ENCODE measurements around the gene SSH3.

Gene SSH3

DNA sequence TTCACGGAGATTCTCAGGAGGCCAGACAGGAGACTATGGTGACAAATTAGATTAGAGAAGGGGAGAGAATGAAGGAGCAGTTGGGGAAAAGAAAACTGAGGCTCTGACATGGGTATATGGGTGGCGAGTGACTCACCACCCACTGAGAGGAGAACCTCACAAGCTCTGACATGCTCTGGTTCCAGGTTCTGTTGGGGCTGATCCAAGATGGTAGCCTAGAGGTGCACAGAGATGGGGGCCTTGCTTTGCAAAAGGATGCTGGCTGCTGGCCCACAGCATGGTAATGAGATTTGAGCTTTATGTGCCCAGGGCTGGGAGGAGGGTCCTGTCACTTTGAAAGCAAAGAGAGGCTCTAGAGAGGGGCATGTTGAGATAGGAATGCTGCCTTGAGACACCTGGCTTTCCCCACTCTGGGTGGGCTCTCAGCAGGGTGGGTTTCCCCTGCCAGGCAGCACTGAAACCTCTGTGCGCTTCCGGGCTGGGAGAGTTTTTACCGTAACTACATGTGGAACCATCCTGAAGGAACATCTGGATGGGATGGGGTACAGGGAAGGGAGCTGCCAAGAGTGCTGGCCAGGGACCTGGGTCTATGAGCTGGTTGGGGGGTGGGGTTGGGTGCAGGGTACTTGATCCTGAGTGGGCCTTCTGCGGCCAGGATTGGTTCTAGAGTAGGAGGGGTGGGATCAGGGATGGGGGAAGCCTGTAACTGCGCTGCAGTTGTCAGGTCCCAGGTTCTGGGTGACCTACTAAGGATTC lies 38.3 kb upstream of the SSH3 start:
- DNase-seq = peak; percentile 35
- peaks cover 75% of the 10 kb centered on the region for H3K4me1 Mint-ChIP-seq
- H3K27me3 Mint-ChIP-seq = peaks cover 2% of the 10 kb centered on the region
- peaks cover 28% of the 10 kb centered on the region for H3K36me3 Mint-ChIP-seq (ENCODE audit: low read depth)
- H3K27ac Mint-ChIP-seq = peak overlapping the region; percentile 80
- H3K4me3 Mint-ChIP-seq = peak overlapping the region; percentile 77
- peak; percentile 16 for ATAC-seq
- H3K9me3 Mint-ChIP-seq = no peaks in the 10 kb centered on the region

DNA sequence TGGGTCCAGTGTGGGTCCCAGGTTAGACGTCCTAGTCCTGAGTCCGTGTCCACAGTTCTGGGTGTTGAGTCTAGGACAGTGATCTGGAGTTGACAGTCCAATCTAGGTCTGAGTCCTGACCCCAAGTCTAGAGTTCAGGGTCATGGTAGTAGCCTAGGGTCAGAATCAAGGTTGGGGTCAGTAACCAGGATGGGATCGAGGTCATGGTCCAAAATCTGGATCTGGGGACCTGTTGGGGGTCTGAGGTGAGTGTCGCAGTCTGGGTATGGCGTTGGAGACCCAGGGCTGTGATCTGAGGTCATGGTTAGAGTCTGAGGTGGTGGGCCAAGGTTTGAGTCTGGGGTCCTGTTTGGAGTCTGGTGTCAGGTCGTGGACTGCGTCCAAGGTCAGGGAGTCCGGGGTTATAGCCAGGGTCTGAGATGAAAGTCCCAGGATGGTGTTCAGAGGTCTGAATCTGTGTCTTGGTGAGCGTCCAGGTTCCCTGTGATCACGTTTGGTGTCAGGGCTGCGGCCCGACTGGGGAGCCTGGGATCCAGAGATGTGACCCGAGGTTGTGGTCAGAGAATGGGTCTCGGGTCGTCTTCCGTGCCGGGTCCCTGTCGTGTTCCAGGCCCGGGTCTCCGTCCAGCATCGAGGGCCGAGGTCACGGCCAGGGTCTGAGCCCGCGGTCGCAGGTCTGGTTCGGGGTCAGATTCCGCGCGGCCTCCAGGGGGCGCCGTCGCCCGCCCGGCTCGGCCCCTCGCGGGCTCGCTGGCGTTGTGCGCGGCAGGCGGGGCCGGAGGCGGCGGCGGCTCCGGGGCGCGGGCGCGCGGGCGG lies 37.5 kb upstream of the SSH3 start:
- peak; percentile 88 for DNase-seq
- H3K4me3 Mint-ChIP-seq = peak overlapping the region; percentile 77

DNA sequence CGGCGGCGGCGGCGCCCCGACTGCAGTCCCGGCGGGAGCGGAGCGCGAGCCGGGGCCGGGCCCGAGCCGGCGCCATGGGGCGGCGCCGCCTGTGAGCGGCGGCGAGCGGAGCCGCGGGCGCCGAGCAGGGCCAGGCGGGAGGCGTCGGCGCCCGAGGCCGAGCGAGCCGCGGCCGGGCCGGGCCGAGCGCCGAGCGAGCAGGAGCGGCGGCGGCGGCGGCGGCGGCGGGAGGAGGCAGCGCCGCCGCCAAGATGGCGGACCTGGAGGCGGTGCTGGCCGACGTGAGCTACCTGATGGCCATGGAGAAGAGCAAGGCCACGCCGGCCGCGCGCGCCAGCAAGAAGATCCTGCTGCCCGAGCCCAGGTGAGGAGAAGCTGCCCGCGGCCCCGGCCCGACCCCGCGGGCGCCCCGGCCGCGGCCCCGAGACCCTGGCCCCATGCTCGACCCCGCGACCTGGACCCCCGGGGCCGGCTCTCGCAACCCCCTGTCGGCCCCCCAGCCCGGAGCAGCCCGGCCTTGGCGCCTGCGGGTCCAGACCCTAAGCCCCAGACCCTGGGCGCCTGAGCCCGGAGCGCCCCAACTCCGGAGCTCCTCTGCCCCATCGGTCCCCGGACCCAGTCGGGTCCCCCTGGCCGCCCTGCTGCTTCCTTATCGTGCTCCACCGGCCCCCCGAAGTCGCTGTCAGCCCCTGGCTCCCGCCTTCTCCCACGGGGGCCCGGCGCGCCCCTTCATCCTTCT lies 36.7 kb upstream of the SSH3 start, which contains the start of gene GRK2:
Gene GRK2, plus strand, starts transcription at position 25 of the 739 bp plus-strand sequence. Its CDS starts 227 bp downstream, at position 252.
- no peaks in the 10 kb centered on the region for H3K9me3 Mint-ChIP-seq
- peaks cover 85% of the 10 kb centered on the region for H3K4me1 Mint-ChIP-seq
- H3K36me3 Mint-ChIP-seq (ENCODE audit: low read depth) = peaks cover 42% of the 10 kb centered on the region
- ATAC-seq (no peak), DNase-seq (no peak)
- peak within 1 kb of the TSS; percentile 100 for H3K27ac Mint-ChIP-seq
- H3K27me3 Mint-ChIP-seq = peaks cover 2% of the 10 kb centered on the region
- H3K4me3 Mint-ChIP-seq = peak within 1 kb of the TSS; percentile 95

More for the DNA sequence above, 37.5 kb upstream of the SSH3 start:
- peaks cover 81% of the 10 kb centered on the region for H3K4me1 Mint-ChIP-seq
- peak overlapping the region; percentile 83 for H3K27ac Mint-ChIP-seq
- H3K9me3 Mint-ChIP-seq = no peaks in the 10 kb centered on the region
- ATAC-seq = peak; percentile 21
- peaks cover 2% of the 10 kb centered on the region for H3K27me3 Mint-ChIP-seq
- H3K36me3 Mint-ChIP-seq (ENCODE audit: low read depth) = peaks cover 36% of the 10 kb centered on the region

DNA sequence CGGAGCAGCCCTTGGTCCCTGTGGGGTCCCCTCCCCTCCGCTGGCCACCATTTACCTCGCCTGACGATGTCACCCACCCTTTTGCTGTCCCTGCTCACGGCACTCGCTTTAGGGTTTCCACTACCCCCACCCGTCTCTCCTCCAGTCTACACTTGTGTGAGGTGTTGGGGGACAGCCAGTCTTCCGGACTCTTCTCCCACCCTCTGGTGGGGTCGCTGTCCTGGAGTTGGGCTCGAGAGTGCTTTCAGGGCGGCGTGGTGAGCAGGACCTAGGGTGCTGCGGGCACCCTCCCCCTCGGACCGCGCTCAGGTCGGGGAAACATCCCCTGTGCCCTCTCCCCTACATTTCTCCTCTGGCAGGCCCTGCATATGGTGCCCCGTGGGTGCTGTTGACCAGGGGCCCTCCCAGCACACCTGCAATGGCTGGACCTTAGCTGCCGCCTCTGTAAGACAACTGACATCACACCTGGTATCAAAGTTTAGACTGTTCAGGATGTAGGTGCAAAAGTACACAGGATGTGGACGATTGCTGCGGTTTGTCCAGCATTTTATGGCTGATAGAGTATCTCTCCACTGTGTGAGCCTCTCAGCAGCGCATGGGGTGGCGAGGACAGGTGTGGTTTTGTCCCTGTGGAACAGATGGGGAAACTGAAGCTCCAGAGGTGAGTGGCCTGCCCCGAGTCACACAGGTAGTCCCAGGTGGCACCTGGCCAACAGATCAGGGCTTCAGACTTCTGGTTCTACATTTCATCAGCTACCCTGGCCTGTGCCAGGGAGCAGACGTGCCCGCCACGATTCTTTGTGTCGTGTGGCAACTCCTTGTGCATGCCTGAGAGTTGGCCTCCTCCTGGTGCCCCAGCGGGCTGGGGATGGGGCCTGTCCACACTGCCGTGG lies 35.9 kb upstream of the SSH3 start:
- Mint-ChIP-seq H3K27ac (peak overlapping the region; percentile 100), H3K27me3 (peaks cover 2% of the 10 kb centered on the region), H3K9me3 (no peaks in the 10 kb centered on the region), H3K4me3 (peak overlapping the region; percentile 95), H3K4me1 (peaks cover 86% of the 10 kb centered on the region), H3K36me3 (ENCODE audit: low read depth) (peaks cover 43% of the 10 kb centered on the region)
- no peak for ATAC-seq
- DNase-seq = no peak

DNA sequence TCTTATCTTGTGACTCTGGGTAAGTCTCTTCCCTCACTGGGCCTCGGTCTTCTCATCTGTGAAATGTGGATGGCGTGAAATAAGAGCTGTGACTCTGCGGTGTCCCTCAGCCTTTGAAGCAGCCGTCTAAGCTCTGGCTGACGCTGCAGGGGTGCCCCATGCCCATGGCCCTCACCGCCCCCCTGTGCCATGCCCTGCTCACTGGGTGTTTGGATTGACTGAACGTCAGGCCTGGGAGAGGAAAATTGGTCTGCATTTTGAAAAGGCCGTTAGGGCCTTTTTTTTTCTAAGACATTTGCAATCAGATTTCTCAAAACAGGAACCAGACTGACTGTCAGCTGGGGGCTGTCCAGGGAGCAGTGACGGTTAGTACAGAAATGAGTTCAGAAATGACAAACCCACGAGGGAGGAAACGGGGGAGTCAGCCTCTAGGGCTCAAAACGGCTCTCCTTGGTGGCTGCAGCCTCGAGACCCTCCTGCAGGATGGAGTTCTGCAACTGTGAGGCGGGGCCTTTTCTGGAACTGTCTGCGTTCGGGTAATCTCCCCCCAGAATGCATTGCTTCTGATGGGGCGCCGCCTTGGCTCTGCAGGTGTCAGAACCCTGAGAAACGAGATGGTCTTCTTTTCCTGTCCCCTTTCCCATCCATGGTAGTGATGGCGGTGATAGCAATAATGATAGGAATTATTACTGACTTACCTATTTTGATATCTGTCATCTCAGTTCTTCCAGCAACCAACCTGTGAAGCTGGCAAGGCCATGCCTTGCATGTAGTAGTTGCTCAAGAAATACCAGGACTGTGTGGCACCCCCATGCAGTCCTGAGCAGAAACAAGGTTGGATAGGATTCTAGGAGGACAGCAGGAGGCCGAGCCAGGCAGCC lies 35.0 kb upstream of the SSH3 start:
- peak; percentile 75 for DNase-seq
- Mint-ChIP-seq H3K4me1 (peaks cover 86% of the 10 kb centered on the region), H3K9me3 (no peaks in the 10 kb centered on the region), H3K27me3 (no peaks in the 10 kb centered on the region), H3K36me3 (ENCODE audit: low read depth) (peaks cover 48% of the 10 kb centered on the region), H3K4me3 (peak overlapping the region; percentile 95), H3K27ac (peak overlapping the region; percentile 100)
- ATAC-seq = peak; percentile 61

DNA sequence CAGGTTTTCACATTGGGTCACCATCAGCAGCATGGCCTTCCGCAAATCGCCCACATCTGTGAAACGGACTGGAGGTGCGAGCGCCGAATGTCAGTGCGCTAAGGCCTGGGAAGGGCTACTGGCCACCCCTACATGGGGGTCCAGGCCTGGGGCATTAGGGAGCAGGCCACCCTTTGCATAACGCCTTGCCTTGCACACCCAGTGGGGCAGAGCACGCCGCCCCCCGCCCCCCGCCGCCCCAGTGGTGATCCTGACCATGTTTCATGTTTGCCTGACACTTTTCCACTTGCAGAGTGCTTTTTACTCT lies 34.4 kb upstream of the SSH3 start:
- Mint-ChIP-seq H3K27me3 (no peaks in the 10 kb centered on the region), H3K9me3 (no peaks in the 10 kb centered on the region), H3K4me3 (peak overlapping the region; percentile 95), H3K4me1 (peaks cover 86% of the 10 kb centered on the region), H3K36me3 (ENCODE audit: low read depth) (peaks cover 50% of the 10 kb centered on the region), H3K27ac (peak overlapping the region; percentile 100)
- DNase-seq (no peak), ATAC-seq (no peak)

DNA sequence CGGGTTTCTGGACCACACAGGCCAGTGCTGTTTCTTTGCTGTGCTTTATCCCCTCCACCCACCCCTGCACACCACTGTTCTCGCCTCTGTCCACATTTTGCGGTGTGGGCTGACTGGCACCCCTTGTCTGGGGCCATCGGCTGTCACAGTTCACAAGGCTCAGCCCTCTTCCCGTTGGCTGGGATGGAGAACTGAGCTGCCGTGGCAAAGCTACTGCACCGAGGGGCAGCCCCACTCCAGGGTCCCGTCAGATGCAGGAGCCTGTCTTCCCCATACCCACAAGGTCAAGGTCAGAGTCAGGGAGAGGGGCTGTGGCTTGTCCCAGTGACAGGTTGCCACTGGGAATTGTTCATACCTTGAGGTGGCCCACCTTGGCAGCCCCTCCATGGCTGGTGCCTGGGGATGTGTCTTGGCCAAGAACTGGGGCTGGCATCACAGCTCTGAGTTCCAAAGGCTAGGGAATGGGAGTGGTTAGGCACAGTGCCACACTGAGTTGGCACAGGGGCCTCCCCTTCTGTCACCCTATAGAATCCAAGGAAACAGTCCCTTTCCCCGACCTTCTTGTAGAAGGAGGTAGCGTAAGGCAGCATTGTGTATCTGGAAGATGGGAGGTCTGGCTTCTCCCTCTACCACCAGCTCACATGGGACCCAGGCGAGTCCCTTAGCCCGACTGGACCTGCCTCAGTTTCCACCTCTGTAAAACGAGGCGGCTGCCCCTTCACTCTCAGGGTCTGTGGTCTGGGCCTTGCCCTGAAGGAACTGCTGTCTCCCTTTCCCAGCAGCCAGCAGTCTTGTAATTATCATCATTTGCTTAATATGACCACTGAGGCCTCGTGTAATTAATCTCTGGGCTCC lies 33.7 kb upstream of the SSH3 start:
- H3K4me3 Mint-ChIP-seq = peak overlapping the region; percentile 95
- peaks cover 86% of the 10 kb centered on the region for H3K4me1 Mint-ChIP-seq
- peak overlapping the region; percentile 100 for H3K27ac Mint-ChIP-seq
- DNase-seq = no peak
- no peaks in the 10 kb centered on the region for H3K27me3 Mint-ChIP-seq
- peaks cover 53% of the 10 kb centered on the region for H3K36me3 Mint-ChIP-seq (ENCODE audit: low read depth)
- no peaks in the 10 kb centered on the region for H3K9me3 Mint-ChIP-seq
- ATAC-seq = no peak

DNA sequence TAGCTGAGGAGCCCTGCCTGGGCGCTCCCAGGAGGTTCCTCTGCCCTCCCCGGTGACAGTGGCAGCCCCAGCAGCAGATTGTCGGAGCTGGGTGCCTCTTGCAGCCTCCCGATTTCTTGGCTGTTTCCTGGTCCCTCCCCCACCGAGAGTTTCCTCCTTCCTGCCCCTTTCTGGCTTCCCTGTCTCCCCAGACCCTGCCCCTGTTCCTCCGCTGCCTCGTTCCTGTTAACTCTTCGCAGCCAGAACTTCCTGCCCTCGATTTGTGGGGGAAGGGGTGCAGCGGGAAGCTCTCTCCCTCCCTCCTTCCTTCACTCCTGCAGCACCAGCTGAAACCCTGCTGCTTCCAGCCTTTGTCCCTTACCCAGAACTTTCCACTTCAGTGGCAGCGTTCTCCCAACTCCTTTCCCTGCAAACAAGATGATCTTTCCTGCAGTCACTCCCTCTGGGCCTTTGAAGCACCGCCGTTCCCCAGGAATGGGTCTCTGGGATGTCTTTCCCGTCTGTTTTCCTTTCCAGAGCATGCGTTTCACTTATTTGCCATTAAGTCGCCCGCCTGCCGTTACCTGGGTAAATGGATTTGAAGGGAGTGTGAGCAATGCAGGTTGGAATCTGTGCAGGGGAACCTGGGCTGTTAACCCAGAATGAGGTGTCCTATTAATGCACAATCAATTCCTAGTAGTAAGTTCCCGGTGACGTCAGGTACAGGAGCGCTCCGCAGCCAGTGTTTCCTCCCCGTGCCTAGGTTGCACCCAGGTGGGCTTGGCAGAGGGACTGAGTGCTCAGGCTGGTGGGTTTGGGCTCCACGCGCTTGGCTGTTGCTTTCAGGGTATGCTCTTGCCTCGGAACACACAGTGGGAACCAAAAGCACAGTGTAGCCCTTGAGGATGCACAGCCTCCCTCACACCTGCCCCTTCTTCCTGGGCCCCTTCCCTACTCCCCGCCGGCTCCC lies 32.8 kb upstream of the SSH3 start:
- Mint-ChIP-seq H3K9me3 (no peaks in the 10 kb centered on the region), H3K4me3 (peak overlapping the region; percentile 95), H3K27ac (peak overlapping the region; percentile 100), H3K36me3 (ENCODE audit: low read depth) (peaks cover 57% of the 10 kb centered on the region), H3K27me3 (no peaks in the 10 kb centered on the region), H3K4me1 (peaks cover 86% of the 10 kb centered on the region)
- DNase-seq = peak; percentile 22
- no peak for ATAC-seq

DNA sequence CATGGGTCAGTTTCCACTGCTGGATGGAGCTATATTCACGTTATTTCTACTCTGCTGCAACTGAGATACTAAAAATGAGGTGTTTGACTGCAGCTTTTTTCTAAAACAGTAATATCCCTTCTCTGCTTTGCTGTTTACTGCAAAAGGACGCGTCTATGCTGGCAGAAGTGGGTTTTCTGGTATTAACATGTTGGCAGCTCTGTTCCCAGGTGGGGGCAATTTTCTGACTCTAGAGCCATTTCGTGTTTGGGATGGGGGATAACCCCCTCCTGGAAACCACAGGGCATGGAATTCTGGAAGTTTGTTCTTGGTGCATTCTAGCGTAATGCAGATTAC lies 32.2 kb upstream of the SSH3 start:
- Mint-ChIP-seq H3K27ac (peak overlapping the region; percentile 100), H3K36me3 (ENCODE audit: low read depth) (peaks cover 59% of the 10 kb centered on the region), H3K4me1 (peaks cover 87% of the 10 kb centered on the region), H3K27me3 (no peaks in the 10 kb centered on the region), H3K9me3 (no peaks in the 10 kb centered on the region), H3K4me3 (peak overlapping the region; percentile 95)
- ATAC-seq (no peak), DNase-seq (no peak)

DNA sequence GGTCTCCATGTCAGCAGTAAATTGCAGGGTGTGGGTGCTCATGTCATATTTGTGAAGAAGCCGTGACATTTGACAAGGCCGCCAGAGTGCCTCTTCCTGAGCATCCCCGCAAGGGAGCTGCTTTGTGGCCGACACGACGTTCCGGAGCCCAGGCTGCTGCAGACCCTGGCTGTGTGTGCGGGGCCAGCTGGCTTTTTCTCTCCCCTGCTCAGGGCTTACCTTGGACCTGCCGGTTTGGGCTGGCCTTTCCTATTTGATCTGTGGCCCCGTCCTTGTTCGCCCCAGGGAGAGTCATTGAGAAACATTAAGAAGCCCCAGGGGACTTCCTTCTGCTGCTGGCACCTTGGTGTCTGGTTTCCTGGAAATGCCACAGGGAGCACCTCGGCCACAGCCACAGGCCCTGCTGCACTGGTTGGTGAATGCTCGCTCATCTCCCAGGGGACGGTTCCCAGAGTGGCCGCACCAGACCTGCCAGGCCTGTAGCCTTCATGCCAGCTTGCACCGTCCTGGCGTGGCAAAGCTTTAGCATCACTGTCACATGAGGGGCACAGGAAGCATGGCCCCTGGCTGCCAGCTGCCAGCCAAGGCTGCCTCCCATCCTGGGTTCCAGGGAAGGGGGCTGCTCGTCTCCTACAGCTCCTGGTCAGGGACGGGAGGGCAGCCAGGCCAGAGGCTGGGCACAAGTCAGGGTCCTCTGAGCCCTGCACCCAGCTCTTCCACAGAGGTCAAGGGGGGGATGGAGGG lies 31.6 kb upstream of the SSH3 start:
- H3K4me1 Mint-ChIP-seq = peaks cover 92% of the 10 kb centered on the region
- peaks cover 61% of the 10 kb centered on the region for H3K36me3 Mint-ChIP-seq (ENCODE audit: low read depth)
- no peaks in the 10 kb centered on the region for H3K9me3 Mint-ChIP-seq
- H3K27ac Mint-ChIP-seq = peak overlapping the region; percentile 100
- H3K4me3 Mint-ChIP-seq = peak overlapping the region; percentile 95
- peak; percentile 81 for DNase-seq
- peak; percentile 44 for ATAC-seq
- H3K27me3 Mint-ChIP-seq = no peaks in the 10 kb centered on the region

Measured in activated naive CD8-positive, alpha-beta T cell treated with anti-CD3 and anti-CD28 coated beads, Interleukin-2, amount 50 U/mL, for 24 hours (primary cell).